Fibroblast of the conjunctiva (primary cell): ENCODE results near the gene SEL1L3.

Experiments
- DNase-seq: peaks from one replicate; pipeline ENCODE4 v3.0.0-alpha.2; 2010; ENCODE audit warnings: low read depth

The SEL1L3 gene

GRCh38 chr4:25743971-25744370 is 118.8 kb downstream of the SEL1L3 start:
- DNase-seq, result no peak

- DNase-seq, result no peak
Observed at GRCh38 chr4:25729564-25729963, 133.2 kb downstream of the SEL1L3 start.

GRCh38 chr4:25728886-25729285 is 133.9 kb downstream of the SEL1L3 start:
- DNase-seq, result no peak

GRCh38 chr4:25727711-25728493 is 134.9 kb downstream of the SEL1L3 start:
- no peak for DNase-seq

GRCh38 chr4:25725870-25726269 is 136.9 kb downstream of the SEL1L3 start:
- DNase-seq, result no peak

GRCh38 chr4:25723409-25723808 is 139.4 kb downstream of the SEL1L3 start:
- no peak for DNase-seq

GRCh38 chr4:25722964-25723363 is 139.8 kb downstream of the SEL1L3 start:
- DNase-seq, result no peak

DNA sequence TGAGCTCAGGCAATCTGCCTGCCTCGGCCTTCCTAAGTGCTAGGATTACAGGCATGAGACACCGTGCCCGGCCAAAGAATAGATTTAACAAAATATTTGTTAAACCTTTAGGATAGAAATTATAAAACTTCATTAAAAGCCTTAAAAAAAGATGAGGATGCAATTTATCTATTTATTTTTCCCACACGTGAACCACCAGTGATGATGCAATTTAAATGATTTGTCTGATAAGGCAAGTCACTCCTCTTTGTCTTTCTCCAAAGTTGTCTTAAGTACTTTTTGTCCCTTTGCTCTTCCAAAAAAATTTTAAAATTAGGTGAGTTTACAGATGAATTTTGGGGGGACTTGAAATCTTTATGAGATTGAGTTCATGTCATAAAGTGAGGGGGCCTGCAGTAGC is 149.0 kb downstream of the SEL1L3 start:
- no peak for DNase-seq

DNA sequence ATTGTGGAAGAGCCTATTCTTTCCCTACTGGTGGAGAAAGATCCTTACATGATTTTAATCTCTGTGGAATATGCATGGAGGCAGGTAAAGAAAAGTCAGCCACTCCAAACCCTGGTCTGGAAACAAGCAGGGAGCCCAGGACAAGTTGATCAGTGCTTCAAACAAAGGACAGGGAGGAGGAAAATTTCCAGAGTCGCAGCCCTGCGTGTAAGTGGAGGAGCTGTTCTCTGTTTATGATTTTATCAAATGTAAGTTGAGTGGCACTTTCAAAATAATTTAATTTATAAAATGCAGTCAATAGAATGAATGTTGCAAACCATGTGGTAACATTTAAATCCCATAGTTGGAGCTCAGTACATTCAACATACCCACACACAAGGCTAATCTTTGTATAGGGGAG is 150.2 kb downstream of the SEL1L3 start:
- no peak for DNase-seq

GRCh38 chr4:25710637-25711036 is 152.2 kb downstream of the SEL1L3 start:
- no peak for DNase-seq

GRCh38 chr4:25704516-25704915 is 158.3 kb downstream of the SEL1L3 start:
- DNase-seq, result no peak

DNA sequence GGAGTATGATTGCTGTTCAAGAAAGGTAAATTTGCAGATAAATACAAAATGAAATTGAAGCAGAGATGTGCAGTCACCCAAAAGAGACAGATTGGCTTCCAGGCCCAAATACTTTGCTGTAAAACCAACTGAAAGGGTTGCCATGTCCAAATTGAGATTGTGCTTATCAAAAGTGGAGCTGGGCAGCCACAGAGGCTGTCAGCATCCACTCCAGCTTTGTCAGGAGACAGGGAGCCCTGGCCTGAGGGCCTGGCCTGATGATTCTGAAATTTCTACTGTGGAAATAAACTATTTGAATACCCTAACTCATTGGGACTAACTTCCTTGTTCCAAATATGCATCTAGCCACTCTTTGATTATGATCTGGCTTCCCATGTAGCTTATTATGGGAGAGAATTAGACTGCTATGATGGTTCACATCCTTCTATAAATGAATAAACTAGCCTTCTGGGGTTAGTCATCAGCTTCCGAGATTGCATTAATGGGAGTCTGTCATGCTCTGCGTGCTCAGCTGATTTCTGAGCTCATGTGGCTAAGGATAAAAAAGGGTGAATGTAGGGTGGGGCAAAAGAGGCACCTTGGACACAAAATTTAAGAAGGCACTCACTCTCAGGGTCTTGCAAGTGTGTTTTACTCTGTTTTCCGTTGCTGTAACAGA is 158.9 kb downstream of the SEL1L3 start:
- no peak for DNase-seq

DNA sequence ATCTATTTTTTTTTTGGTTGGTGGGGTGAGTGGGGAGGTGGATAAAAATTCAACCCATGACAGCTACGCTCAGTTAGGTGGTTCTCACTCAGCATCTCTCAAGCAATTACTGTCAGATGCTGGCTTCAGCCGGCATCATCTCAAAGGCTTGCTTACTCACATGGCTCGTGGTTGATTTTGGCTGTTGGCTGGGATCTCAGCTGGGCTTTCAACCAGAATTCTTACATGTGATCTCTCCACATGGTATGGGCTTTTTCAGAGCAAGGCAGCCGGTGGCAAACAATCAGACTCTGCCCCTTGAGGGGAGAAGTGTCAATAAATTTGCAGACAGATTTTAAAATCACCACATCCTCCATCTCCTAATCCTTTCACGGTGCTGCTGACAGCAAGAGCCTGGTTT is 159.9 kb downstream of the SEL1L3 start:
- DNase-seq, result peak; percentile 22

GRCh38 chr4:25700661-25701060 is 162.1 kb downstream of the SEL1L3 start:
- DNase-seq, result no peak

DNA sequence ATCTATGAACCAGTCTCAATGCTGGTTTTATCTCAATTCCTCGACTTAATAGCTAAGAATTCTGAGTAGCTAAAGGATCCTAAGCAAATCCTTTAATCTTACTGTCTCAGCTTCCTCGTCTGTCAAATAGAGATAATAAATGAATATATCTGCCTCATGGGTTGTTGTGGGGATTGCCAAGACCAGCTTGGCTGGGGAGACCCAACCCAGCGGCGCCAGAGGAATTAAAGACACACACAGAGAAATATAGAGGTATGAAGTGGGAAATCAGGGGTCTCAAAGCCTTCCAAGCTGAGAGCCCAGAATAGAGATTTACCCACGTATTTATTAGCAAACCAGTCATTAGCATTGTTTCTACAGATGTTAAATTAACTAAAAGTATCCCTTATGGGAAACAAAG is 165.3 kb downstream of the SEL1L3 start:
- no peak for DNase-seq
